ENCODE results near the gene CCDC12. TPM values are rescaled to one million over a fixed set of nuclear protein-coding genes. Genes with fewer than 3 reads are reported as not detected.

The CCDC12 gene
- total and polyA plus RNA-seq, 12 donors, result 28.8 to 137 (median 34.2) TPM

- TF ChIP-seq CTCF (IDR thresholded peaks at IDR 0.05), result no peak
Observed at GRCh38 chr3:46987319-46987742, 10.8 kb upstream of the CCDC12 start.

GRCh38 chr3:46986782-46987310, 10.3 kb upstream of the CCDC12 start:
- Histone ChIP-seq H3K4me1 (peaks cover 6 to 89% (median 26%) of the 10 kb centered on the region in 9 donors), H3K9me3 (no peaks in the 10 kb centered on the region), H3K36me3 (peaks cover 0 to 31% (median 0%) of the 10 kb centered on the region in 9 donors), H3K27me3 (no peaks in the 10 kb centered on the region), H3K27ac (peak overlapping the region in 8 of 10 donors; percentile 15 to 90 (median 67)), H3K4me3 (peak overlapping the region in 1 of 10 donors; percentile 53)
- no peak for DNase-seq
- TF ChIP-seq CTCF (IDR thresholded peaks at IDR 0.05), result no peak
- intact Hi-C loops (cut with DNase I), result no loop called here
- ATAC-seq, result no peak
- WGBS, 2 donors, result 81 to 84% methylated on average over 3 of the region's 3 CpGs

More at GRCh38 chr3:46987319-46987742, 10.8 kb upstream of the CCDC12 start:
- intact Hi-C loops (cut with DNase I), result no loop called here
- Histone ChIP-seq H3K4me1 (peaks cover 6 to 84% (median 22%) of the 10 kb centered on the region in 9 donors), H3K27ac (peak overlapping the region in 8 of 10 donors; percentile 15 to 90 (median 67)), H3K4me3 (peak overlapping the region in 4 of 10 donors; percentile 5 to 53 (median 30)), H3K36me3 (peaks cover 0 to 36% (median 0%) of the 10 kb centered on the region in 9 donors), H3K27me3 (no peaks in the 10 kb centered on the region), H3K9me3 (no peaks in the 10 kb centered on the region)
- DNase-seq (no peak), ATAC-seq (peak in 4 of 8 donors; percentile 2 to 10 (median 2))
- WGBS, 2 donors, result 70 to 82% methylated on average over 9 of the region's 9 CpGs

- Histone ChIP-seq H3K27ac (peak overlapping the region in 6 of 10 donors; percentile 15 to 90 (median 73)), H3K9me3 (no peaks in the 10 kb centered on the region), H3K4me3 (no peak overlapping the region), H3K36me3 (peaks cover 0 to 24% (median 0%) of the 10 kb centered on the region in 9 donors), H3K4me1 (peaks cover 6 to 91% (median 33%) of the 10 kb centered on the region in 9 donors), H3K27me3 (no peaks in the 10 kb centered on the region)
- no peak for ATAC-seq
- no peak for TF ChIP-seq CTCF (IDR thresholded peaks at IDR 0.05)
- DNase-seq, result no peak
- intact Hi-C loops (cut with DNase I), result no loop called here
- 95 to 96% methylated on average over 4 of the region's 4 CpGs for WGBS, 2 donors
Observed at GRCh38 chr3:46986055-46986730, 9.6 kb upstream of the CCDC12 start.

GRCh38 chr3:46985588-46985987, 9.0 kb upstream of the CCDC12 start:
- Histone ChIP-seq H3K9me3 (no peaks in the 10 kb centered on the region), H3K27me3 (no peaks in the 10 kb centered on the region), H3K4me3 (no peak overlapping the region), H3K4me1 (peaks cover 6 to 89% (median 36%) of the 10 kb centered on the region in 9 donors), H3K27ac (peak overlapping the region in 3 of 10 donors; percentile 44 to 90 (median 72)), H3K36me3 (peaks cover 0 to 18% (median 0%) of the 10 kb centered on the region in 9 donors)
- intact Hi-C loops (cut with DNase I), result no loop called here
- TF ChIP-seq CTCF (IDR thresholded peaks at IDR 0.05), result no peak
- ATAC-seq (no peak), DNase-seq (no peak)
- 95% methylated on average over 5 of the region's 5 CpGs for WGBS, 2 donors
